Kidney capillary endothelial cell (primary cell): ENCODE measurements around the gene KMT2A.
"Not testable (repeated sequence)": the region's sequence is repeated elsewhere in the genome, so short reads cannot be mapped to it uniquely, and the experiment has no call there.

ENCODE experiments used
- DNase-seq: peaks from one replicate; pipeline ENCODE4 v3.0.0-alpha.2; 2018; ENCODE audit warnings: low spot score

Gene KMT2A

GRCh38 chr11:118435290-118435892, 901 bp upstream of the KMT2A start:
- no peak for DNase-seq

GRCh38 chr11:118436639-118437207, 431 bp downstream of the KMT2A start:
- no peak for DNase-seq

GRCh38 chr11:118437208-118438125, 1.2 kb downstream of the KMT2A start:
- no peak for DNase-seq

- no peak for DNase-seq
Observed at GRCh38 chr11:118438314-118438931, 2.1 kb downstream of the KMT2A start.

GRCh38 chr11:118439646-118440045, 3.4 kb downstream of the KMT2A start:
- no peak for DNase-seq

- no peak for DNase-seq
Observed at GRCh38 chr11:118441770-118442275, 5.5 kb downstream of the KMT2A start.

GRCh38 chr11:118442301-118442700, 6.0 kb downstream of the KMT2A start:
- no peak for DNase-seq

- no peak for DNase-seq
Observed at GRCh38 chr11:118442908-118443589, 6.8 kb downstream of the KMT2A start.

- DNase-seq: no peak
Observed at GRCh38 chr11:118443590-118444218, 7.4 kb downstream of the KMT2A start.

GRCh38 chr11:118447423-118447822, 11.1 kb downstream of the KMT2A start:
- DNase-seq: no peak

- DNase-seq: no peak
Observed at GRCh38 chr11:118448294-118448693, 12.0 kb downstream of the KMT2A start.

- DNase-seq: no peak
Observed at GRCh38 chr11:118449316-118449918, 13.1 kb downstream of the KMT2A start.

GRCh38 chr11:118450451-118450850, 14.2 kb downstream of the KMT2A start:
- DNase-seq: no peak

GRCh38 chr11:118462178-118462577, 25.9 kb downstream of the KMT2A start:
- no peak for DNase-seq

GRCh38 chr11:118468968-118469367, 32.7 kb downstream of the KMT2A start:
- not testable (repeated sequence) for DNase-seq

GRCh38 chr11:118471030-118471429, 34.7 kb downstream of the KMT2A start:
- DNase-seq: no peak

GRCh38 chr11:118473537-118473936, 37.2 kb downstream of the KMT2A start:
- no peak for DNase-seq

GRCh38 chr11:118476676-118477075, 40.4 kb downstream of the KMT2A start:
- DNase-seq: no peak

- not testable (repeated sequence) for DNase-seq
Observed at GRCh38 chr11:118481238-118481637, 44.9 kb downstream of the KMT2A start.

- no peak for DNase-seq
Observed at GRCh38 chr11:118484405-118484804, 48.1 kb downstream of the KMT2A start.

- no peak for DNase-seq
Observed at GRCh38 chr11:118485273-118485672, 49.0 kb downstream of the KMT2A start.
